HCT116 (cell line): ENCODE measurements around the gene RNASET2. TPM values are rescaled to one million over a fixed set of nuclear protein-coding genes. Genes with fewer than 3 reads are reported as not detected.

ENCODE experiments used
- ATAC-seq: fragments of 200-7000 bp; cut with Tn5 transposase; 2 replicates; pipeline ENCODE4 v1.9.1; 2020; ENCODE audit warnings: mild to moderate bottlenecking, moderate library complexity
- BruUV-seq: library from RNA; stranded (reverse); fragments of 400-500 nt; replicated peaks from 2 replicates; lab custom pipeline; 2021; lab: Mats Ljungman, UMichigan
- CTCF ChIA-PET: fragments of 300-600 bp; sonication (Branson Sonifier 250); formaldehyde crosslinking; loops from one replicate; lab custom pipeline; 2021; ENCODE audit warnings: antibody characterized with exemption; lab: Charles Lee
- POLR2A ChIA-PET: fragments of 300-600, 350-600 bp; sonication (Branson Sonifier 250); formaldehyde crosslinking; loops from one replicate; lab custom pipeline; 2021; ENCODE audit warnings: antibody characterized with exemption; lab: Charles Lee
- RAD21 ChIA-PET, 2 experiments: fragments of 300-600 bp; sonication (Branson Sonifier 250); formaldehyde crosslinking; loops; one replicate each; lab custom pipeline; 2023; ENCODE audit warnings: low total read pairs in 2 of 2; ENCODE audit not compliant: uncharacterized antibody in 2 of 2, unreplicated experiment in 2 of 2, low non-redundant PET in 1 of 2; lab: Charles Lee
- DNase-seq: peaks from one replicate; pipeline ENCODE4 v3.0.0-alpha.2; 2010; ENCODE audit warnings: low read depth, low spot score
- H2AFZ ChIP-seq: fragments of 200-600 bp; shearing (Covaris generic), sonication (generic); 2 replicates; pipeline ENCODE4 v1.6.1; 2017; ENCODE audit warnings: low read depth, mixed run types, mixed read lengths, antibody characterized with exemption, low read length; ENCODE audit not compliant: poor library complexity, severe bottlenecking
- H3K27ac ChIP-seq: 2 replicates; pipeline ENCODE4 v1.5.1; 2012; ENCODE audit warnings: low read depth, low read length
- H3K27me3 ChIP-seq: fragments of 200-600 bp; sonication (generic); 2 replicates; pipeline ENCODE4 v1.6.1; 2016; ENCODE audit warnings: mixed run types, low read length, mixed read lengths; ENCODE audit not compliant: insufficient read depth
- H3K36me3 ChIP-seq, 2 experiments: fragments of 200-500 bp in 1 of 2; fragments of 200-600 bp in 1 of 2; sonication (Bioruptor generic) in 1 of 2; sonication (generic) in 1 of 2; 2 replicates each; pipeline versions ENCODE4 v1.5.1 to v1.6.1; 2014 to 2016; ENCODE audit warnings: low read length in 2 of 2, inconsistent platforms in 1 of 2, mixed read lengths in 1 of 2, mixed run types in 1 of 2; ENCODE audit not compliant: insufficient read depth in 2 of 2, control insufficient read depth in 1 of 2
- H3K4me1 ChIP-seq, 2 experiments: fragments of 200-600 bp in 1 of 2; sonication (generic) in 1 of 2; 2 replicates each; pipeline versions ENCODE4 v1.5.1 to v1.6.1; 2012 to 2017; ENCODE audit warnings: low read length in 2 of 2, inconsistent platforms in 1 of 2, mild to moderate bottlenecking in 1 of 2, mixed read lengths in 1 of 2, mixed run types in 1 of 2, moderate library complexity in 1 of 2; ENCODE audit not compliant: insufficient read depth in 2 of 2, control insufficient read depth in 1 of 2
- H3K4me2 ChIP-seq: fragments of 200-600 bp; sonication (generic); 2 replicates; pipeline ENCODE4 v1.6.1; 2017; ENCODE audit warnings: mixed run types, low read length, mixed read lengths
- H3K4me3 ChIP-seq, 2 experiments: fragments of 200-600 bp in 1 of 2; sonication (generic) in 1 of 2; replicated peaks in 1 of 2; 2 replicates each; pipeline ENCODE4 v1.5.1; 2011 to 2016; ENCODE audit warnings: low read length in 2 of 2, control low read depth in 1 of 2, low read depth in 1 of 2, mild to moderate bottlenecking in 1 of 2, mixed read lengths in 1 of 2, mixed run types in 1 of 2
- H3K79me2 ChIP-seq: fragments of 200-600 bp; sonication (generic); 2 replicates; pipeline ENCODE4 v1.6.1; 2017; ENCODE audit warnings: mild to moderate bottlenecking, mixed run types, low read length, moderate library complexity, mixed read lengths; ENCODE audit not compliant: insufficient read depth
- H3K9ac ChIP-seq: fragments of 200-600 bp; sonication (generic); 2 replicates; pipeline ENCODE4 v1.6.1; 2016; ENCODE audit warnings: low read length, mixed read lengths
- H3K9me2 ChIP-seq: fragments of 200-600 bp; sonication (generic), shearing (Covaris generic); 2 replicates; pipeline ENCODE4 v1.6.1; 2017; ENCODE audit warnings: mixed run types, mild to moderate bottlenecking, moderate library complexity; ENCODE audit not compliant: insufficient read depth
- H3K9me3 ChIP-seq, 2 experiments: fragments of 200-500 bp in 1 of 2; fragments of 200-600 bp in 1 of 2; sonication (Bioruptor generic) in 1 of 2; sonication (generic) in 1 of 2; 2 replicates each; pipeline ENCODE4 v1.6.1; 2014 to 2017; ENCODE audit warnings: low read length in 2 of 2, mixed read lengths in 2 of 2, inconsistent platforms in 1 of 2, low read depth in 1 of 2, mild to moderate bottlenecking in 1 of 2, mixed run types in 1 of 2, moderate library complexity in 1 of 2; ENCODE audit not compliant: control insufficient read depth in 1 of 2, insufficient read depth in 1 of 2
- H4K20me1 ChIP-seq: fragments of 200-600 bp; sonication (generic), shearing (Covaris generic); 2 replicates; pipeline ENCODE4 v1.6.1; 2017; ENCODE audit warnings: mixed run types, mild to moderate bottlenecking, moderate library complexity; ENCODE audit not compliant: insufficient read depth
- CBX3 ChIP-seq: IDR thresholded peaks from 2 replicates; pipeline ENCODE4 v1.6.1; 2012; ENCODE audit warnings: low read depth
- CEBPB ChIP-seq: IDR thresholded peaks from 2 replicates; pipeline ENCODE4 v1.6.1; 2012; ENCODE audit warnings: low read depth
- ELF1 ChIP-seq: IDR thresholded peaks from 2 replicates; pipeline ENCODE4 v1.6.1; 2012; ENCODE audit warnings: low read depth, borderline replicate concordance
- EZH2phosphoT487 ChIP-seq: fragments of 200-600 bp; IDR thresholded peaks from 2 replicates; pipeline ENCODE4 v1.6.1; 2018; ENCODE audit warnings: antibody characterized with exemption, borderline replicate concordance
- FOSL1 ChIP-seq: IDR thresholded peaks from 2 replicates; pipeline ENCODE4 v1.6.1; 2012; ENCODE audit warnings: low read depth
- POLR2AphosphoS5 ChIP-seq: IDR thresholded peaks from 2 replicates; pipeline ENCODE4 v1.6.1; 2011; ENCODE audit warnings: mild to moderate bottlenecking, low read depth, low read length, moderate library complexity
- YY1 ChIP-seq: IDR thresholded peaks from 2 replicates; pipeline ENCODE4 v1.6.1; 2011; ENCODE audit warnings: low read length, low read depth, moderate library complexity, mild to moderate bottlenecking; ENCODE audit not compliant: insufficient replicate concordance; ENCODE audit errors: extremely low read depth
- ZBTB33 ChIP-seq: IDR thresholded peaks from 2 replicates; pipeline ENCODE4 v1.6.1; 2011; ENCODE audit warnings: mild to moderate bottlenecking, low read length, moderate library complexity; ENCODE audit not compliant: insufficient replicate concordance; ENCODE audit errors: extremely low read depth
- ZFX ChIP-seq: fragments of 450-650 bp; IDR thresholded peaks from 2 replicates; pipeline ENCODE4 v1.6.1; 2017
- intact Hi-C: fragments of 100-400 bp; cut with micrococcal nuclease; formaldehyde crosslinking; loops from 2 replicates; pipeline ENCODE4 v1.10.0; 2022
- total RNA-seq: library from RNA; stranded (reverse); gene quantifications from one replicate; pipeline ENCODE4 v1.2.1, GENCODE V29; 2021; ENCODE audit not compliant: unreplicated experiment

Gene RNASET2
- total RNA-seq, 1 experiment from 2014 or later, result 32.8 TPM

GRCh38 chr6:166905505-166906134, 50.7 kb downstream of the RNASET2 start:
- POLR2A ChIA-PET, result no interaction called here

More at GRCh38 chr6:166905505-166906134, 50.7 kb downstream of the RNASET2 start:
- H3K4me3 ChIP-seq, result no peak overlapping the region
- no TSS peak for BruUV-seq
- H3K4me2 ChIP-seq, result no peak overlapping the region
- no peaks in the 10 kb centered on the region for H3K36me3 ChIP-seq
- ATAC-seq (no peak), DNase-seq (no peak)
- no peaks in the 10 kb centered on the region for H4K20me1 ChIP-seq
- no peak overlapping the region for H2AFZ ChIP-seq
- no peaks in the 10 kb centered on the region for H3K9me2 ChIP-seq
- ChIA-PET RAD21 (no interaction called here), CTCF (no interaction called here)
- peaks cover 0 to 4% of the 10 kb centered on the region in 2 experiments; a peak in 2 of 4 replicates for H3K4me1 ChIP-seq
- H3K9me3 ChIP-seq, result no peaks in the 10 kb centered on the region
- TF ChIP-seq EZH2phosphoT487 (no peak), CEBPB (no peak), YY1 (no peak), CBX3 (no peak), POLR2AphosphoS5 (no peak), FOSL1 (no peak), ZFX (no peak), ELF1 (no peak), ZBTB33 (no peak)
- H3K27me3 ChIP-seq, result no peaks in the 10 kb centered on the region
- no peak overlapping the region for H3K27ac ChIP-seq
- H3K9ac ChIP-seq, result no peak overlapping the region
- intact Hi-C loops, result no loop called here
- H3K79me2 ChIP-seq, result no peaks in the 10 kb centered on the region
